A673 (cell line): ENCODE measurements around the gene BICD1.

Experiments used
- CTCF ChIP-seq: fragments of 300-800, 200-600 bp; sonication (generic); conservative IDR thresholded peaks from 2 replicates; pipeline ENCODE4 v1.5.1; 2017; ENCODE audit warnings: low read depth, mild to moderate bottlenecking, antibody characterized with exemption, low read length, moderate library complexity, mixed read lengths
- EZH2 ChIP-seq: fragments of 200-600 bp; sonication (generic); IDR thresholded peaks from 2 replicates; pipeline ENCODE4 v1.6.1; 2017; ENCODE audit warnings: borderline replicate concordance, low read depth, mild to moderate bottlenecking, mixed read lengths, antibody characterized with exemption, low read length; ENCODE audit not compliant: poor library complexity, severe bottlenecking

- no peak for TF ChIP-seq CTCF
- no peak for TF ChIP-seq EZH2
Observed at GRCh38 chr12:32369202-32369601, 262.6 kb downstream of the BICD1 start.
